ENCODE data around the gene MEGF6. TPM values are rescaled to one million over a fixed set of nuclear protein-coding genes. Genes with fewer than 3 reads are reported as not detected.
A peak's percentile ranks its signal among the peaks of the same experiment; 100 is the strongest.

Gene MEGF6
- total and polyA plus RNA-seq, 2 donors (not counting 3 experiments of a cell fraction or from before 2014, with no cell fraction given) = 22.5 to 63.7 TPM

DNA sequence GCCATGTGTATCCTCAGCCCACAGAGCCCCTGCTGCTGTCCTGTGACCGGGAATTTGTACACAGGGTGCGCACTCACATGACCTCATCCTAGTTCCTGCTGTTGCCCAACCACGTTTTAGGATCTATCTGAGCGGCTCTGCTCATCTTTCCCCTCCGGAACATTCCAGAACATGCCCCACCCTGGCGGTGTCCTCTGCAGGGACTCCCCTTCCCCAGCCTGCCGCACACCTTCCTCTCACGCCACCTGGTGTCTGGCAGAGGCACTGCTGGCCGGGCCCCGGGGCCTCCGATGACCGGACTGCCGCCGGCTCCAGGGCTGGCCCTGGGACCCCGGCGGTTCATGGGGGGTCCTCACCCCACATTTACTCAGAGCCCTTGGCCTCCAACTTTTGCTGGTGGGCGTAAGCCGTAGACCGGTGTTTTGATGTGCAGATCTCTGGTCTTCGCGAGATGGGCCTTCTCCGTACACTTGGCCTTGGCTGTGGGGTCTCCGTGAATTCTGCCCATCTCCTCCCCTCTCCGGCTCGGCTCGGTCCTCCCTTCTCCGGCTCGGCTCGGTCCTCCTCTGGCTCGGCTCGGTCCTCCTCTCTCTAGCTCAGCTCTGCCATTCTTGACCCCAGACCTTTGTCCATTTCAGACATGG is 127.4 kb downstream of the MEGF6 start:
- ChIA-PET CTCF (interaction anchor here (1.0 to 3.5 kb wide), 3 partner anchors 31 to 241 kb away, joined by 3 to 57 read pairs (median 13); no protein-coding TSS in a partner anchor), POLR2A (no interaction called here)
- peak; percentile 12 for FAIRE-seq
- Histone ChIP-seq H4K20me1 (replicated peaks; ENCODE audit: control insufficient read depth, extremely low read depth, insufficient read depth, low read length) (no peaks in the 10 kb centered on the region), H2AFZ (ENCODE audit: low read depth, low read length) (no peak overlapping the region), H3K27me3 (ENCODE audit: control insufficient read depth in 2 of 2, insufficient read depth in 2 of 2, low read length in 2 of 2) (no peaks in the 10 kb centered on the region), H3K9ac (replicated peaks; ENCODE audit: extremely low read depth, insufficient read depth, low read length) (no peak overlapping the region), H3K79me2 (ENCODE audit: control insufficient read depth, insufficient read depth, low read length) (no peaks in the 10 kb centered on the region), H3K36me3 (ENCODE audit: control insufficient read depth in 2 of 2, extremely low read depth in 1 of 2, insufficient read depth in 2 of 2, low read length in 2 of 2) (no peaks in the 10 kb centered on the region), H3K9me1 (replicated peaks; ENCODE audit: control insufficient read depth, extremely low read depth, insufficient read depth, low read length) (no peaks in the 10 kb centered on the region), H3K27ac (ENCODE audit: insufficient read depth, low read depth, low read length) (no peak overlapping the region), H3K4me1 (ENCODE audit: control insufficient read depth, extremely low read depth, insufficient read depth, low read length) (no peaks in the 10 kb centered on the region), H3K9me3 (replicated peaks; ENCODE audit: control insufficient read depth, insufficient read depth, low read length) (no peaks in the 10 kb centered on the region), H3K4me3 (replicated peaks in 1 of 3; ENCODE audit: insufficient read depth in 1 of 3, low read depth in 1 of 3, low read length in 3 of 3) (no peak overlapping the region), H3K4me2 (ENCODE audit: insufficient read depth, low read length) (no peak overlapping the region)
- peak; percentile 25 for DNase-seq (ENCODE audit: low read depth, low spot score)
- peak; percentile 5 for TF ChIP-seq POLR2AphosphoS5 (IDR thresholded peaks at IDR 0.05; ENCODE audit: insufficient read depth, low read depth, low read length)
- TF ChIP-seq, protein P1, sequence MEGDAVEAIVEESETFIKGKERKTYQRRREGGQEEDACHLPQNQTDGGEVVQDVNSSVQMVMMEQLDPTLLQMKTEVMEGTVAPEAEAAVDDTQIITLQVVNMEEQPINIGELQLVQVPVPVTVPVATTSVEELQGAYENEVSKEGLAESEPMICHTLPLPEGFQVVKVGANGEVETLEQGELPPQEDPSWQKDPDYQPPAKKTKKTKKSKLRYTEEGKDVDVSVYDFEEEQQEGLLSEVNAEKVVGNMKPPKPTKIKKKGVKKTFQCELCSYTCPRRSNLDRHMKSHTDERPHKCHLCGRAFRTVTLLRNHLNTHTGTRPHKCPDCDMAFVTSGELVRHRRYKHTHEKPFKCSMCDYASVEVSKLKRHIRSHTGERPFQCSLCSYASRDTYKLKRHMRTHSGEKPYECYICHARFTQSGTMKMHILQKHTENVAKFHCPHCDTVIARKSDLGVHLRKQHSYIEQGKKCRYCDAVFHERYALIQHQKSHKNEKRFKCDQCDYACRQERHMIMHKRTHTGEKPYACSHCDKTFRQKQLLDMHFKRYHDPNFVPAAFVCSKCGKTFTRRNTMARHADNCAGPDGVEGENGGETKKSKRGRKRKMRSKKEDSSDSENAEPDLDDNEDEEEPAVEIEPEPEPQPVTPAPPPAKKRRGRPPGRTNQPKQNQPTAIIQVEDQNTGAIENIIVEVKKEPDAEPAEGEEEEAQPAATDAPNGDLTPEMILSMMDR (IDR thresholded peaks at IDR 0.05; ENCODE audit: extremely low read depth in 1 of 2, insufficient read depth in 1 of 2, low read depth in 1 of 2, low read length in 2 of 2) = peak; percentile 76 to 91
- TF ChIP-seq, protein P2, sequence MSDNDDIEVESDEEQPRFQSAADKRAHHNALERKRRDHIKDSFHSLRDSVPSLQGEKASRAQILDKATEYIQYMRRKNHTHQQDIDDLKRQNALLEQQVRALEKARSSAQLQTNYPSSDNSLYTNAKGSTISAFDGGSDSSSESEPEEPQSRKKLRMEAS (IDR thresholded peaks at IDR 0.05; ENCODE audit: insufficient read depth, insufficient read length) = no peak
- no TSS peak for BruUV-seq (replicated peaks)
- intact Hi-C loops (cut with micrococcal nuclease) = loop anchor here (1.0 kb wide), 1 partner anchor 31 kb away; no protein-coding TSS in a partner anchor
- dilution Hi-C loops (cut with MboI; ENCODE audit: extremely low pct_ligation_motif_present, low sequenced_read_pairs) = no loop called here

GRCh38 chr1:3483380-3483779 is 127.9 kb downstream of the MEGF6 start:
- H3K79me2 ChIP-seq (ENCODE audit: control insufficient read depth, insufficient read depth, low read length) = no peaks in the 10 kb centered on the region
- no peaks in the 10 kb centered on the region for H4K20me1 ChIP-seq (replicated peaks; ENCODE audit: control insufficient read depth, extremely low read depth, insufficient read depth, low read length)
- intact Hi-C loops (cut with micrococcal nuclease) (no loop called here), dilution Hi-C loops (cut with MboI; ENCODE audit: extremely low pct_ligation_motif_present, low sequenced_read_pairs) (no loop called here)
- no peak overlapping the region for H3K4me2 ChIP-seq (ENCODE audit: insufficient read depth, low read length)
- no TSS peak for BruUV-seq (replicated peaks)
- no peak for FAIRE-seq
- ChIA-PET POLR2A (no interaction called here), CTCF (interaction anchor here (2.2 to 3.9 kb wide), 2 partner anchors 7 to 30 kb away, joined by 9 to 75 read pairs; no protein-coding TSS in a partner anchor)
- no peak overlapping the region for H3K9ac ChIP-seq (replicated peaks; ENCODE audit: extremely low read depth, insufficient read depth, low read length)
- H3K27me3 ChIP-seq (ENCODE audit: control insufficient read depth in 2 of 2, insufficient read depth in 2 of 2, low read length in 2 of 2) = no peaks in the 10 kb centered on the region
- H3K4me1 ChIP-seq (ENCODE audit: control insufficient read depth, extremely low read depth, insufficient read depth, low read length) = no peaks in the 10 kb centered on the region
- H3K36me3 ChIP-seq (ENCODE audit: control insufficient read depth in 2 of 2, extremely low read depth in 1 of 2, insufficient read depth in 2 of 2, low read length in 2 of 2) = no peaks in the 10 kb centered on the region
- H3K27ac ChIP-seq (ENCODE audit: insufficient read depth, low read depth, low read length) = no peak overlapping the region
- H2AFZ ChIP-seq (ENCODE audit: low read depth, low read length) = no peak overlapping the region
- TF ChIP-seq JUN (IDR thresholded peaks at IDR 0.05; ENCODE audit: borderline replicate concordance, insufficient read depth, insufficient read length, low read depth) (no peak), POLR2AphosphoS5 (IDR thresholded peaks at IDR 0.05; ENCODE audit: insufficient read depth, low read depth, low read length) (no peak), MYC (IDR thresholded peaks at IDR 0.05; ENCODE audit: low read depth, low read length) (no peak), FOS (IDR thresholded peaks at IDR 0.05; ENCODE audit: borderline replicate concordance, insufficient read depth, low read length) (no peak), POLR2A (IDR thresholded peaks at IDR 0.05; ENCODE audit: low read depth, low read length) (no peak), EZH2 (IDR thresholded peaks at IDR 0.05; ENCODE audit: borderline replicate concordance, low read depth, low read length, severe bottlenecking) (no peak), GATA2 (IDR thresholded peaks at IDR 0.05; ENCODE audit: insufficient read depth, insufficient read length, low read depth, low read length) (no peak)
- TF ChIP-seq, protein P2 (IDR thresholded peaks at IDR 0.05; ENCODE audit: insufficient read depth, insufficient read length) = no peak
- TF ChIP-seq, protein P1 (IDR thresholded peaks at IDR 0.05; ENCODE audit: extremely low read depth in 1 of 2, insufficient read depth in 1 of 2, low read depth in 1 of 2, low read length in 2 of 2) = no peak
- no peaks in the 10 kb centered on the region for H3K9me3 ChIP-seq (replicated peaks; ENCODE audit: control insufficient read depth, insufficient read depth, low read length)
- DNase-seq (ENCODE audit: low read depth, low spot score) = no peak
- no peak overlapping the region for H3K4me3 ChIP-seq (replicated peaks in 1 of 3; ENCODE audit: insufficient read depth in 1 of 3, low read depth in 1 of 3, low read length in 3 of 3)
- H3K9me1 ChIP-seq (replicated peaks; ENCODE audit: control insufficient read depth, extremely low read depth, insufficient read depth, low read length) = no peaks in the 10 kb centered on the region

All from endothelial cell of umbilical vein (primary cell).